Neural cell (in vitro differentiated cells): ENCODE measurements around the gene MPPED1.

Source experiments
- CTCF ChIP-seq: fragments of 450-650 bp; IDR thresholded peaks from 2 replicates; pipeline ENCODE4 v1.5.1; 2014; ENCODE audit warnings: antibody characterized with exemption, mild to moderate bottlenecking, moderate library complexity; ENCODE audit not compliant: poor library complexity, severe bottlenecking
- EP300 ChIP-seq: fragments of 450-650 bp; conservative IDR thresholded peaks from 2 replicates; pipeline ENCODE4 v1.6.1; 2014; ENCODE audit warnings: antibody characterized with exemption, mild to moderate bottlenecking, moderate library complexity; ENCODE audit not compliant: poor library complexity, severe bottlenecking
- EZH2 ChIP-seq: fragments of 200-600, 300-800 bp; shearing (Covaris generic), sonication (generic); IDR thresholded peaks from 2 replicates; pipeline ENCODE4 v1.6.1; 2014; ENCODE audit warnings: antibody characterized with exemption, low read length, borderline replicate concordance, mild to moderate bottlenecking; ENCODE audit not compliant: insufficient read depth, poor library complexity, severe bottlenecking
- MXI1 ChIP-seq: fragments of 450-650 bp; conservative IDR thresholded peaks from 2 replicates; pipeline ENCODE4 v1.6.1; 2014; ENCODE audit warnings: antibody characterized with exemption, mild to moderate bottlenecking; ENCODE audit not compliant: poor library complexity, severe bottlenecking
- POLR2AphosphoS5 ChIP-seq: IDR thresholded peaks from 2 replicates; pipeline ENCODE4 v1.6.1; 2012
- RAD21 ChIP-seq: fragments of 450-650 bp; conservative IDR thresholded peaks from 2 replicates; pipeline ENCODE4 v1.6.1; 2014; ENCODE audit warnings: antibody characterized with exemption, mild to moderate bottlenecking, moderate library complexity
- SMC3 ChIP-seq: fragments of 450-650 bp; conservative IDR thresholded peaks from 2 replicates; pipeline ENCODE4 v1.6.1; 2014; ENCODE audit warnings: antibody characterized with exemption, mild to moderate bottlenecking, moderate library complexity; ENCODE audit not compliant: poor library complexity

DNA sequence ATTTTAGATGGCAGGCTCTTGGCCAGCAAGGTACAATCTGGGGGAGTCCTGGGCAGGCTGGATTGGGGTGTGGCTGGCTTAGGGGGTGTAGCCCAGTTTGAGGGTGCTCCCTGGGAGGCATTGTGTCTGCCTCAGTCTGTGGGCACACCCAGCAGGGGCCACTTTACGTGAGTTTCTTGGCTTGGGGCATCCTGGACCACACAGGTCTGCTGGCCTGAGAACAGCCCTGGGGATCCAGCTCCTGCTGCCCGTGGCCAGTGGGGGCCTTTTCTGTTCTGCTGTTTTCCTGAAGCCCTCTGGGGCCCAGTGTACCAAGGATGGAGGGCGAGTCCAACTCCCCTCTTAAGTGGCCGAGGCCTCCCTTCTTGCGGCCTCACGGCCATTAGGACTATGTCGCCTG, 71.9 kb downstream of the MPPED1 start:
- TF ChIP-seq EZH2, result no peak
- no peak for TF ChIP-seq RAD21
- TF ChIP-seq EP300, result no peak
- TF ChIP-seq CTCF, result no peak
- no peak for TF ChIP-seq POLR2AphosphoS5
- TF ChIP-seq SMC3, result no peak
- TF ChIP-seq MXI1, result no peak
